GM23338 (cell line): Measurements from ENCODE around the gene HPD. TPM values are rescaled to one million over a fixed set of nuclear protein-coding genes. Genes with fewer than 3 reads are reported as not detected.

Experiments
- ATAC-seq: fragments of 200-7000 bp; cut with Tn5 transposase; 3 replicates; pipeline ENCODE4 v1.9.1; 2020
- DNase-seq: peaks from one replicate; pipeline ENCODE4 v3.0.0-alpha.2; 2015; ENCODE audit warnings: low spot score
- H2AFZ ChIP-seq: fragments of 200-600 bp; sonication (generic); 2 replicates; pipeline ENCODE4 v1.8.0; 2016; ENCODE audit warnings: antibody characterized with exemption, mild to moderate bottlenecking, moderate library complexity
- H3F3A ChIP-seq: fragments of 200-600 bp; sonication (generic); replicated peaks from 2 replicates; pipeline ENCODE4 v1.8.0; 2017; ENCODE audit warnings: antibody characterized with exemption, mixed run types, low read depth
- H3K27ac ChIP-seq: fragments of 200-600 bp; sonication (generic); 2 replicates; pipeline ENCODE4 v1.6.1; 2016; ENCODE audit warnings: low read depth
- H3K27me3 ChIP-seq: fragments of 200-600 bp; sonication (generic); 2 replicates; pipeline ENCODE4 v1.8.0; 2016; ENCODE audit warnings: mild to moderate bottlenecking, mixed run types, moderate library complexity; ENCODE audit not compliant: insufficient read depth
- H3K36me3 ChIP-seq: fragments of 200-600 bp; sonication (generic); 2 replicates; pipeline ENCODE4 v1.8.0; 2016; ENCODE audit warnings: mild to moderate bottlenecking; ENCODE audit not compliant: insufficient read depth
- H3K4me1 ChIP-seq: fragments of 200-600 bp; sonication (generic); 2 replicates; pipeline ENCODE4 v1.8.0; 2016; ENCODE audit warnings: mild to moderate bottlenecking, moderate library complexity; ENCODE audit not compliant: insufficient read depth
- H3K4me2 ChIP-seq: fragments of 200-600 bp; sonication (generic); 2 replicates; pipeline ENCODE4 v1.7.1; 2017; ENCODE audit warnings: mixed run types
- H3K4me3 ChIP-seq: fragments of 200-600 bp; sonication (generic); 2 replicates; pipeline ENCODE4 v1.6.1; 2016; ENCODE audit warnings: mixed run types
- H3K79me2 ChIP-seq: fragments of 200-600 bp; sonication (generic); replicated peaks from 2 replicates; pipeline ENCODE4 v1.8.0; 2017; ENCODE audit warnings: mild to moderate bottlenecking; ENCODE audit not compliant: insufficient read depth
- H3K9me2 ChIP-seq: fragments of 200-600 bp; sonication (generic); 2 replicates; pipeline ENCODE4 v1.8.0; 2017; ENCODE audit not compliant: insufficient read depth
- H4K20me1 ChIP-seq: fragments of 200-600 bp; sonication (generic); replicated peaks from 2 replicates; pipeline ENCODE4 v1.8.0; 2017; ENCODE audit warnings: mild to moderate bottlenecking; ENCODE audit not compliant: insufficient read depth
- H3K27ac Mint-ChIP-seq: 2 replicates; pipeline ENCODE4 v1.8.0; 2020; ENCODE audit warnings: inconsistent platforms, mild to moderate bottlenecking, moderate library complexity, mixed read lengths
- H3K27me3 Mint-ChIP-seq: 3 replicates; pipeline ENCODE4 v1.8.0; 2022; ENCODE audit warnings: low read depth, mild to moderate bottlenecking, moderate library complexity, mixed read lengths, inconsistent platforms; ENCODE audit not compliant: insufficient read depth, poor library complexity
- H3K36me3 Mint-ChIP-seq: 3 replicates; pipeline ENCODE4 v1.8.0; 2021; ENCODE audit warnings: low read depth, mild to moderate bottlenecking, inconsistent platforms, moderate library complexity, mixed read lengths
- H3K4me1 Mint-ChIP-seq: 3 replicates; pipeline ENCODE4 v1.8.0; 2020; ENCODE audit warnings: mild to moderate bottlenecking, inconsistent platforms, mixed read lengths
- H3K4me3 Mint-ChIP-seq: 3 replicates; pipeline ENCODE4 v1.8.0; 2021; ENCODE audit warnings: moderate library complexity, mild to moderate bottlenecking, inconsistent platforms, mixed read lengths
- H3K9me3 Mint-ChIP-seq: 3 replicates; pipeline ENCODE4 v1.8.0; 2020; ENCODE audit warnings: moderate library complexity, mild to moderate bottlenecking, inconsistent platforms, mixed read lengths
- CREB1 ChIP-seq: fragments of 250-450 bp; sonication (Bioruptor Pico); IDR thresholded peaks from 2 replicates; pipeline ENCODE4 v1.5.0; 2020; ENCODE audit warnings: low read depth, mild to moderate bottlenecking, moderate library complexity
- ZNF331 ChIP-seq: fragments of 250-450 bp; sonication (Bioruptor Pico); IDR thresholded peaks from 2 replicates; pipeline ENCODE4 v1.5.0; 2020; ENCODE audit warnings: low read depth, mild to moderate bottlenecking, moderate library complexity
- polyA plus RNA-seq: library from polyadenylated mRNA; unstranded; fragments of >200 nt; fragmentation: Nextera tagmentation; extraction: Ambion mirVana; gene quantifications from 2 replicates; pipeline ENCODE4 v1.2.1, GENCODE V29; 2016
- total RNA-seq: library from RNA; depleted of rRNA; stranded (reverse); fragments of >200 nt; shearing (Covaris generic); gene quantifications from 2 replicates; pipeline ENCODE4 v1.2.3, GENCODE V29; 2014
- TF ChIP-seq, protein P1 (sequence below): fragments of 250-450 bp; sonication (Bioruptor Pico); IDR thresholded peaks from 2 replicates; pipeline ENCODE4 v1.5.0; 2020; ENCODE audit warnings: mild to moderate bottlenecking, moderate library complexity
- TF ChIP-seq, protein P2 (sequence below), 2 experiments: fragments of 200-600 bp in 1 of 2; sonication (generic) in 1 of 2; conservative IDR thresholded peaks; 2 replicates each; pipeline versions ENCODE4 v1.5.1 to v1.6.1; 2016 to 2017; ENCODE audit warnings: antibody characterized with exemption in 2 of 2, low read depth in 2 of 2, mild to moderate bottlenecking in 2 of 2, moderate library complexity in 1 of 2

The HPD gene
- total and polyA plus RNA-seq, 2 experiments from 2014 or later: not detected

DNA sequence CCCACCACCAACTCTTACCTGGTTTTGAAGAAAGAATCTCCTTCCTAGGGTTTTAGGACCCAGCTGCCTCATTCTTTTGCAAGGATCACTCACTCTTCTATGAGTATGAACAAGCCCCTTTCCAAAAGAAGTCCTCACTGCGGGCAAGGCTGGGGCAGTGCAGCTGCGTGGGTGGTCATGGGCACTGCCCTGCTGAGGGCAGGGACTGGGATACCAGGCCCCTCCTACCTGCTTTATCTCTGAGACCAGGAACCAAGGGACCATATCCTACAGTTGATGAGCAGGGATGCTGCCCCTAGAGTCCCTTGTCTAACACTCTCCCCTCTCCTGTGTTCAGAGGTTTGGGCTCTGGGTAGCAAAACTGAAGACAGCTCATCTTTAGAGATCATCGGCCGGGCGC, 20.5 kb downstream of the HPD start (continued):
- TF ChIP-seq, protein P1, sequence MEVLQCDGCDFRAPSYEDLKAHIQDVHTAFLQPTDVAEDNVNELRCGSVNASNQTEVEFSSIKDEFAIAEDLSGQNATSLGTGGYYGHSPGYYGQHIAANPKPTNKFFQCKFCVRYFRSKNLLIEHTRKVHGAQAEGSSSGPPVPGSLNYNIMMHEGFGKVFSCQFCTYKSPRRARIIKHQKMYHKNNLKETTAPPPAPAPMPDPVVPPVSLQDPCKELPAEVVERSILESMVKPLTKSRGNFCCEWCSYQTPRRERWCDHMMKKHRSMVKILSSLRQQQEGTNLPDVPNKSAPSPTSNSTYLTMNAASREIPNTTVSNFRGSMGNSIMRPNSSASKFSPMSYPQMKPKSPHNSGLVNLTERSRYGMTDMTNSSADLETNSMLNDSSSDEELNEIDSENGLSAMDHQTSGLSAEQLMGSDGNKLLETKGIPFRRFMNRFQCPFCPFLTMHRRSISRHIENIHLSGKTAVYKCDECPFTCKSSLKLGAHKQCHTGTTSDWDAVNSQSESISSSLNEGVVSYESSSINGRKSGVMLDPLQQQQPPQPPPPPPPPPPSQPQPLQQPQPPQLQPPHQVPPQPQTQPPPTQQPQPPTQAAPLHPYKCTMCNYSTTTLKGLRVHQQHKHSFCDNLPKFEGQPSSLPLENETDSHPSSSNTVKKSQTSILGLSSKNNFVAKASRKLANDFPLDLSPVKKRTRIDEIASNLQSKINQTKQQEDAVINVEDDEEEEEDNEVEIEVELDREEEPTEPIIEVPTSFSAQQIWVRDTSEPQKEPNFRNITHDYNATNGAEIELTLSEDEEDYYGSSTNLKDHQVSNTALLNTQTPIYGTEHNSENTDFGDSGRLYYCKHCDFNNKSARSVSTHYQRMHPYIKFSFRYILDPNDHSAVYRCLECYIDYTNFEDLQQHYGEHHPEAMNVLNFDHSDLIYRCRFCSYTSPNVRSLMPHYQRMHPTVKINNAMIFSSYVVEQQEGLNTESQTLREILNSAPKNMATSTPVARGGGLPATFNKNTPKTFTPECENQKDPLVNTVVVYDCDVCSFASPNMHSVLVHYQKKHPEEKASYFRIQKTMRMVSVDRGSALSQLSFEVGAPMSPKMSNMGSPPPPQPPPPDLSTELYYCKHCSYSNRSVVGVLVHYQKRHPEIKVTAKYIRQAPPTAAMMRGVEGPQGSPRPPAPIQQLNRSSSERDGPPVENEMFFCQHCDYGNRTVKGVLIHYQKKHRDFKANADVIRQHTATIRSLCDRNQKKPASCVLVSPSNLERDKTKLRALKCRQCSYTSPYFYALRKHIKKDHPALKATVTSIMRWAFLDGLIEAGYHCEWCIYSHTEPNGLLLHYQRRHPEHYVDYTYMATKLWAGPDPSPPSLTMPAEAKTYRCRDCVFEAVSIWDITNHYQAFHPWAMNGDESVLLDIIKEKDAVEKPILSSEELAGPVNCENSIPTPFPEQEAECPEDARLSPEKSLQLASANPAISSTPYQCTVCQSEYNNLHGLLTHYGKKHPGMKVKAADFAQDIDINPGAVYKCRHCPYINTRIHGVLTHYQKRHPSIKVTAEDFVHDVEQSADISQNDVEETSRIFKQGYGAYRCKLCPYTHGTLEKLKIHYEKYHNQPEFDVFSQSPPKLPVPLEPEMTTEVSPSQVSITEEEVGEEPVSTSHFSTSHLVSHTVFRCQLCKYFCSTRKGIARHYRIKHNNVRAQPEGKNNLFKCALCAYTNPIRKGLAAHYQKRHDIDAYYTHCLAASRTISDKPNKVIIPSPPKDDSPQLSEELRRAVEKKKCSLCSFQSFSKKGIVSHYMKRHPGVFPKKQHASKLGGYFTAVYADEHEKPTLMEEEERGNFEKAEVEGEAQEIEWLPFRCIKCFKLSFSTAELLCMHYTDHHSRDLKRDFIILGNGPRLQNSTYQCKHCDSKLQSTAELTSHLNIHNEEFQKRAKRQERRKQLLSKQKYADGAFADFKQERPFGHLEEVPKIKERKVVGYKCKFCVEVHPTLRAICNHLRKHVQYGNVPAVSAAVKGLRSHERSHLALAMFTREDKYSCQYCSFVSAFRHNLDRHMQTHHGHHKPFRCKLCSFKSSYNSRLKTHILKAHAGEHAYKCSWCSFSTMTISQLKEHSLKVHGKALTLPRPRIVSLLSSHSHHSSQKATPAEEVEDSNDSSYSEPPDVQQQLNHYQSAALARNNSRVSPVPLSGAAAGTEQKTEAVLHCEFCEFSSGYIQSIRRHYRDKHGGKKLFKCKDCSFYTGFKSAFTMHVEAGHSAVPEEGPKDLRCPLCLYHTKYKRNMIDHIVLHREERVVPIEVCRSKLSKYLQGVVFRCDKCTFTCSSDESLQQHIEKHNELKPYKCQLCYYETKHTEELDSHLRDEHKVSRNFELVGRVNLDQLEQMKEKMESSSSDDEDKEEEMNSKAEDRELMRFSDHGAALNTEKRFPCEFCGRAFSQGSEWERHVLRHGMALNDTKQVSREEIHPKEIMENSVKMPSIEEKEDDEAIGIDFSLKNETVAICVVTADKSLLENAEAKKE (CRISPR knock-in tag): no peak
- TF ChIP-seq, protein P2, sequence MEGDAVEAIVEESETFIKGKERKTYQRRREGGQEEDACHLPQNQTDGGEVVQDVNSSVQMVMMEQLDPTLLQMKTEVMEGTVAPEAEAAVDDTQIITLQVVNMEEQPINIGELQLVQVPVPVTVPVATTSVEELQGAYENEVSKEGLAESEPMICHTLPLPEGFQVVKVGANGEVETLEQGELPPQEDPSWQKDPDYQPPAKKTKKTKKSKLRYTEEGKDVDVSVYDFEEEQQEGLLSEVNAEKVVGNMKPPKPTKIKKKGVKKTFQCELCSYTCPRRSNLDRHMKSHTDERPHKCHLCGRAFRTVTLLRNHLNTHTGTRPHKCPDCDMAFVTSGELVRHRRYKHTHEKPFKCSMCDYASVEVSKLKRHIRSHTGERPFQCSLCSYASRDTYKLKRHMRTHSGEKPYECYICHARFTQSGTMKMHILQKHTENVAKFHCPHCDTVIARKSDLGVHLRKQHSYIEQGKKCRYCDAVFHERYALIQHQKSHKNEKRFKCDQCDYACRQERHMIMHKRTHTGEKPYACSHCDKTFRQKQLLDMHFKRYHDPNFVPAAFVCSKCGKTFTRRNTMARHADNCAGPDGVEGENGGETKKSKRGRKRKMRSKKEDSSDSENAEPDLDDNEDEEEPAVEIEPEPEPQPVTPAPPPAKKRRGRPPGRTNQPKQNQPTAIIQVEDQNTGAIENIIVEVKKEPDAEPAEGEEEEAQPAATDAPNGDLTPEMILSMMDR (conservative IDR thresholded peaks at IDR 0.05; ENCODE audit: low read depth in 2 of 2): no peak
- no peak for TF ChIP-seq CREB1 (CRISPR knock-in tag)

DNA sequence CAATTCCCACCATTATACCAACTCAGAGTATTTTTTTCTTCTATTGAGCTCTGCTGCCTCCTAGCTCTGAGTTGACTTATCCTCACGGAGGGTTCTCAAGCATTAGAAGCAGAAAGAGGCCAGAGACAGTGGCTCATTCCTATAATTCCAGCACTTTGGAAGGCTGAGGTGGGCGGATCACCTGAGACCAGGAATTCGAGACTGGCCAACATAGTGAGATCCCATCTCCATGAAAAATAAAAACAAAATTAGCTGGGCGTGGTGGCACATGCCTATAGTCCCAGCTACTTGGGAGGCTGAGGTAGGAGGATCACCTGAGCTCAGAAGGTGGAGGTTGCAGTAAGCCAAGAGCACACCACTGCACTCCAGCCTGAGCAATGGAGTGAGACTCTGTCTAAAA, 21.0 kb downstream of the HPD start:
- peaks cover 7% of the 10 kb centered on the region; the same call in 1 of the 2 replicates for H3F3A ChIP-seq
- peaks cover 3% of the 10 kb centered on the region; the same call in 1 of the 3 replicates for H3K4me1 Mint-ChIP-seq
- no peak for ATAC-seq
- H3K27ac ChIP-seq: no peak overlapping the region
- peaks cover 9% of the 10 kb centered on the region; the same call in 1 of the 2 replicates for H3K4me1 ChIP-seq
- peaks cover 2% of the 10 kb centered on the region; the same call in 1 of the 3 replicates for H3K9me3 Mint-ChIP-seq
- H3K36me3 Mint-ChIP-seq: no peaks in the 10 kb centered on the region; the same call in 2 of the 3 replicates
- H4K20me1 ChIP-seq: no peaks in the 10 kb centered on the region
- no peak for DNase-seq
- H2AFZ ChIP-seq: no peak overlapping the region
- H3K79me2 ChIP-seq: no peaks in the 10 kb centered on the region
- no peaks in the 10 kb centered on the region for H3K9me2 ChIP-seq
- no peak overlapping the region for H3K4me3 Mint-ChIP-seq
- no peaks in the 10 kb centered on the region for H3K36me3 ChIP-seq
- peaks cover 16% of the 10 kb centered on the region for H3K27me3 Mint-ChIP-seq
- no peak overlapping the region for H3K4me3 ChIP-seq
- no peak overlapping the region for H3K27ac Mint-ChIP-seq
- no peaks in the 10 kb centered on the region for H3K27me3 ChIP-seq
- TF ChIP-seq, protein P1 (CRISPR knock-in tag): no peak
- TF ChIP-seq, protein P2 (conservative IDR thresholded peaks at IDR 0.05; ENCODE audit: low read depth in 2 of 2): peak in 1 of 2 experiments; percentile 29; a peak in 2 of 4 replicates
- TF ChIP-seq ZNF331: no peak
- H3K4me2 ChIP-seq: no peak overlapping the region
